GM19240 (cell line): Measurements from ENCODE around the gene LIM2.

Experiments
- DNase-seq: peaks from one replicate; pipeline ENCODE4 v3.0.0; 2011; ENCODE audit warnings: low spot score; ENCODE audit not compliant: insufficient read length

Gene LIM2

GRCh38 chr19:51366389-51367254 is 21.2 kb downstream of the LIM2 start:
- peak; percentile 90 for DNase-seq

- DNase-seq: no peak
These were observed 21.8 kb downstream of the LIM2 start, which contains the start of gene ETFB for GRCh38 chr19:51365965-51366388. Gene ETFB (minus strand): TSS chr19:51366388. CDS start chr19:51366326, 62 bp downstream.

- no peak for DNase-seq
These were observed 22.4 kb downstream of the LIM2 start for GRCh38 chr19:51365211-51365964.

- no peak for DNase-seq
These were observed 23.3 kb downstream of the LIM2 start for GRCh38 chr19:51364200-51365106.

GRCh38 chr19:51361239-51361638 is 26.5 kb downstream of the LIM2 start:
- no peak for DNase-seq

- DNase-seq: no peak
These were observed 28.5 kb downstream of the LIM2 start for GRCh38 chr19:51359294-51359693.

- DNase-seq: no peak
These were observed 29.8 kb downstream of the LIM2 start for GRCh38 chr19:51357952-51358351.

- no peak for DNase-seq
These were observed 31.5 kb downstream of the LIM2 start for GRCh38 chr19:51356159-51356801.

GRCh38 chr19:51354742-51355148 is 33.0 kb downstream of the LIM2 start:
- DNase-seq: no peak

- DNase-seq: no peak
These were observed 33.6 kb downstream of the LIM2 start for GRCh38 chr19:51354103-51354741.

GRCh38 chr19:51352783-51353360 is 34.9 kb downstream of the LIM2 start:
- DNase-seq: no peak

GRCh38 chr19:51351266-51351990 is 36.3 kb downstream of the LIM2 start:
- no peak for DNase-seq

GRCh38 chr19:51347209-51347928 is 40.4 kb downstream of the LIM2 start:
- DNase-seq: no peak

GRCh38 chr19:51346742-51347141 is 41.0 kb downstream of the LIM2 start:
- DNase-seq: no peak

- no peak for DNase-seq
These were observed 42.6 kb downstream of the LIM2 start for GRCh38 chr19:51345076-51345620.

- DNase-seq: no peak
These were observed 44.9 kb downstream of the LIM2 start for GRCh38 chr19:51342631-51343569.

- no peak for DNase-seq
These were observed 45.7 kb downstream of the LIM2 start, which contains the start of gene VSIG10L for GRCh38 chr19:51341976-51342580. Gene VSIG10L (minus strand): TSS chr19:51342139. CDS start chr19:51342124, 15 bp downstream.
